Measurements from ENCODE around the gene OSCP1.

Gene OSCP1

GRCh38 chr1:36391271-36391670 is 59.0 kb downstream of the OSCP1 start:
- Histone ChIP-seq H3K27ac (ENCODE audit: low read depth, low read length) (no peak overlapping the region), H3K36me3 (ENCODE audit: control insufficient read depth, insufficient read depth, low read length) (peaks cover 45% of the 10 kb centered on the region), H3K4me1 (ENCODE audit: control insufficient read depth, insufficient read depth, low read length) (peaks cover 19% of the 10 kb centered on the region), H3K4me3 (ENCODE audit: low read depth, low read length) (no peak overlapping the region), H3K27me3 (ENCODE audit: control insufficient read depth, insufficient read depth, low read length) (no peaks in the 10 kb centered on the region), H3K9me3 (ENCODE audit: control insufficient read depth, insufficient read depth, low read depth, low read length) (no peaks in the 10 kb centered on the region), H3K9ac (ENCODE audit: low read length) (no peak overlapping the region)

GRCh38 chr1:36390411-36390810 is 59.8 kb downstream of the OSCP1 start:
- no peak overlapping the region for H3K9ac ChIP-seq (ENCODE audit: low read length)
- H3K4me1 ChIP-seq (ENCODE audit: control insufficient read depth, insufficient read depth, low read length), result peaks cover 19% of the 10 kb centered on the region
- H3K36me3 ChIP-seq (ENCODE audit: control insufficient read depth, insufficient read depth, low read length), result peaks cover 45% of the 10 kb centered on the region
- H3K27ac ChIP-seq (ENCODE audit: low read depth, low read length), result no peak overlapping the region
- H3K4me3 ChIP-seq (ENCODE audit: low read depth, low read length), result no peak overlapping the region
- no peaks in the 10 kb centered on the region for H3K9me3 ChIP-seq (ENCODE audit: control insufficient read depth, insufficient read depth, low read depth, low read length)
- no peaks in the 10 kb centered on the region for H3K27me3 ChIP-seq (ENCODE audit: control insufficient read depth, insufficient read depth, low read length)

GRCh38 chr1:36389999-36390398 is 60.3 kb downstream of the OSCP1 start:
- no peak overlapping the region for H3K9ac ChIP-seq (ENCODE audit: low read length)
- H3K27me3 ChIP-seq (ENCODE audit: control insufficient read depth, insufficient read depth, low read length), result no peaks in the 10 kb centered on the region
- no peak overlapping the region for H3K4me3 ChIP-seq (ENCODE audit: low read depth, low read length)
- H3K27ac ChIP-seq (ENCODE audit: low read depth, low read length), result no peak overlapping the region
- peaks cover 19% of the 10 kb centered on the region for H3K4me1 ChIP-seq (ENCODE audit: control insufficient read depth, insufficient read depth, low read length)
- H3K9me3 ChIP-seq (ENCODE audit: control insufficient read depth, insufficient read depth, low read depth, low read length), result no peaks in the 10 kb centered on the region
- H3K36me3 ChIP-seq (ENCODE audit: control insufficient read depth, insufficient read depth, low read length), result peaks cover 45% of the 10 kb centered on the region

GRCh38 chr1:36389261-36389660 is 61.0 kb downstream of the OSCP1 start:
- Histone ChIP-seq H3K9ac (ENCODE audit: low read length) (no peak overlapping the region), H3K9me3 (ENCODE audit: control insufficient read depth, insufficient read depth, low read depth, low read length) (no peaks in the 10 kb centered on the region), H3K4me1 (ENCODE audit: control insufficient read depth, insufficient read depth, low read length) (peaks cover 22% of the 10 kb centered on the region), H3K36me3 (ENCODE audit: control insufficient read depth, insufficient read depth, low read length) (peaks cover 45% of the 10 kb centered on the region), H3K27ac (ENCODE audit: low read depth, low read length) (no peak overlapping the region), H3K4me3 (ENCODE audit: low read depth, low read length) (no peak overlapping the region), H3K27me3 (ENCODE audit: control insufficient read depth, insufficient read depth, low read length) (no peaks in the 10 kb centered on the region)

- Histone ChIP-seq H3K4me3 (ENCODE audit: low read depth, low read length) (peak overlapping the region; percentile 71), H3K4me1 (ENCODE audit: control insufficient read depth, insufficient read depth, low read length) (peaks cover 24% of the 10 kb centered on the region), H3K27ac (ENCODE audit: low read depth, low read length) (peak overlapping the region; percentile 98), H3K9ac (ENCODE audit: low read length) (peak overlapping the region; percentile 98), H3K36me3 (ENCODE audit: control insufficient read depth, insufficient read depth, low read length) (peaks cover 27% of the 10 kb centered on the region), H3K27me3 (ENCODE audit: control insufficient read depth, insufficient read depth, low read length) (no peaks in the 10 kb centered on the region), H3K9me3 (ENCODE audit: control insufficient read depth, insufficient read depth, low read depth, low read length) (no peaks in the 10 kb centered on the region)
These were observed 62.9 kb downstream of the OSCP1 start for GRCh38 chr1:36387141-36387949.

- no peaks in the 10 kb centered on the region for H3K27me3 ChIP-seq (ENCODE audit: control insufficient read depth, insufficient read depth, low read length)
- no peaks in the 10 kb centered on the region for H3K9me3 ChIP-seq (ENCODE audit: control insufficient read depth, insufficient read depth, low read depth, low read length)
- peaks cover 24% of the 10 kb centered on the region for H3K4me1 ChIP-seq (ENCODE audit: control insufficient read depth, insufficient read depth, low read length)
- H3K4me3 ChIP-seq (ENCODE audit: low read depth, low read length), result peak overlapping the region; percentile 71
- H3K27ac ChIP-seq (ENCODE audit: low read depth, low read length), result peak overlapping the region; percentile 98
- H3K9ac ChIP-seq (ENCODE audit: low read length), result peak overlapping the region; percentile 98
- peaks cover 19% of the 10 kb centered on the region for H3K36me3 ChIP-seq (ENCODE audit: control insufficient read depth, insufficient read depth, low read length)
These were observed 63.7 kb downstream of the OSCP1 start for GRCh38 chr1:36386265-36387140.

GRCh38 chr1:36385410-36386264 is 64.6 kb downstream of the OSCP1 start, which contains the start of gene STK40:
STK40 (minus strand) TSS chr1:36385924; CDS start chr1:36361332, 24,592 bp downstream.
- Histone ChIP-seq H3K36me3 (ENCODE audit: control insufficient read depth, insufficient read depth, low read length) (peaks cover 14% of the 10 kb centered on the region), H3K4me3 (ENCODE audit: low read depth, low read length) (peak within 1 kb of the TSS; percentile 98), H3K27ac (ENCODE audit: low read depth, low read length) (peak within 1 kb of the TSS; percentile 98), H3K9ac (ENCODE audit: low read length) (peak within 1 kb of the TSS; percentile 98), H3K9me3 (ENCODE audit: control insufficient read depth, insufficient read depth, low read depth, low read length) (no peaks in the 10 kb centered on the region), H3K4me1 (ENCODE audit: control insufficient read depth, insufficient read depth, low read length) (peaks cover 29% of the 10 kb centered on the region), H3K27me3 (ENCODE audit: control insufficient read depth, insufficient read depth, low read length) (no peaks in the 10 kb centered on the region)

- Histone ChIP-seq H3K4me3 (ENCODE audit: low read depth, low read length) (peak overlapping the region; percentile 98), H3K9ac (ENCODE audit: low read length) (peak overlapping the region; percentile 89), H3K36me3 (ENCODE audit: control insufficient read depth, insufficient read depth, low read length) (peaks cover 6% of the 10 kb centered on the region; the same call in 1 of the 2 replicates), H3K9me3 (ENCODE audit: control insufficient read depth, insufficient read depth, low read depth, low read length) (no peaks in the 10 kb centered on the region), H3K27me3 (ENCODE audit: control insufficient read depth, insufficient read depth, low read length) (no peaks in the 10 kb centered on the region), H3K4me1 (ENCODE audit: control insufficient read depth, insufficient read depth, low read length) (peaks cover 36% of the 10 kb centered on the region), H3K27ac (ENCODE audit: low read depth, low read length) (peak overlapping the region; percentile 64; the same call in 1 of the 2 replicates)
These were observed 65.5 kb downstream of the OSCP1 start for GRCh38 chr1:36384542-36385409.

GRCh38 chr1:36383240-36383639 is 67.0 kb downstream of the OSCP1 start:
- Histone ChIP-seq H3K27ac (ENCODE audit: low read depth, low read length) (no peak overlapping the region), H3K4me3 (ENCODE audit: low read depth, low read length) (no peak overlapping the region), H3K36me3 (ENCODE audit: control insufficient read depth, insufficient read depth, low read length) (peaks cover 4% of the 10 kb centered on the region; the same call in 1 of the 2 replicates), H3K9ac (ENCODE audit: low read length) (no peak overlapping the region), H3K4me1 (ENCODE audit: control insufficient read depth, insufficient read depth, low read length) (peaks cover 36% of the 10 kb centered on the region), H3K9me3 (ENCODE audit: control insufficient read depth, insufficient read depth, low read depth, low read length) (no peaks in the 10 kb centered on the region), H3K27me3 (ENCODE audit: control insufficient read depth, insufficient read depth, low read length) (no peaks in the 10 kb centered on the region)

- H3K4me1 ChIP-seq (ENCODE audit: control insufficient read depth, insufficient read depth, low read length), result peaks cover 32% of the 10 kb centered on the region
- H3K9ac ChIP-seq (ENCODE audit: low read length), result no peak overlapping the region
- peaks cover 9% of the 10 kb centered on the region; the same call in 1 of the 2 replicates for H3K36me3 ChIP-seq (ENCODE audit: control insufficient read depth, insufficient read depth, low read length)
- no peaks in the 10 kb centered on the region for H3K27me3 ChIP-seq (ENCODE audit: control insufficient read depth, insufficient read depth, low read length)
- H3K9me3 ChIP-seq (ENCODE audit: control insufficient read depth, insufficient read depth, low read depth, low read length), result no peaks in the 10 kb centered on the region
- H3K27ac ChIP-seq (ENCODE audit: low read depth, low read length), result no peak overlapping the region
- no peak overlapping the region for H3K4me3 ChIP-seq (ENCODE audit: low read depth, low read length)
These were observed 67.6 kb downstream of the OSCP1 start for GRCh38 chr1:36382669-36383068.
